OCI-LY7 (cell line): ENCODE results near the gene ACACB.

ENCODE experiments used
- EZH2phosphoT487 ChIP-seq: fragments of 200-600 bp; sonication (generic); IDR thresholded peaks from 2 replicates; pipeline ENCODE4 v1.6.1; 2018; ENCODE audit warnings: low read depth, borderline replicate concordance, mild to moderate bottlenecking, mixed run types, antibody characterized with exemption, low read length, moderate library complexity, mixed read lengths
- TF ChIP-seq, protein P1 (sequence below): fragments of 200-600 bp; sonication (generic); conservative IDR thresholded peaks from 2 replicates; pipeline ENCODE4 v1.5.1; 2014; ENCODE audit warnings: mild to moderate bottlenecking, antibody characterized with exemption, low read length, moderate library complexity, mixed read lengths

- TF ChIP-seq, protein P1, sequence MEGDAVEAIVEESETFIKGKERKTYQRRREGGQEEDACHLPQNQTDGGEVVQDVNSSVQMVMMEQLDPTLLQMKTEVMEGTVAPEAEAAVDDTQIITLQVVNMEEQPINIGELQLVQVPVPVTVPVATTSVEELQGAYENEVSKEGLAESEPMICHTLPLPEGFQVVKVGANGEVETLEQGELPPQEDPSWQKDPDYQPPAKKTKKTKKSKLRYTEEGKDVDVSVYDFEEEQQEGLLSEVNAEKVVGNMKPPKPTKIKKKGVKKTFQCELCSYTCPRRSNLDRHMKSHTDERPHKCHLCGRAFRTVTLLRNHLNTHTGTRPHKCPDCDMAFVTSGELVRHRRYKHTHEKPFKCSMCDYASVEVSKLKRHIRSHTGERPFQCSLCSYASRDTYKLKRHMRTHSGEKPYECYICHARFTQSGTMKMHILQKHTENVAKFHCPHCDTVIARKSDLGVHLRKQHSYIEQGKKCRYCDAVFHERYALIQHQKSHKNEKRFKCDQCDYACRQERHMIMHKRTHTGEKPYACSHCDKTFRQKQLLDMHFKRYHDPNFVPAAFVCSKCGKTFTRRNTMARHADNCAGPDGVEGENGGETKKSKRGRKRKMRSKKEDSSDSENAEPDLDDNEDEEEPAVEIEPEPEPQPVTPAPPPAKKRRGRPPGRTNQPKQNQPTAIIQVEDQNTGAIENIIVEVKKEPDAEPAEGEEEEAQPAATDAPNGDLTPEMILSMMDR = no peak
- no peak for TF ChIP-seq EZH2phosphoT487
Measured at GRCh38 chr12:109288571-109288970, 172.2 kb downstream of the ACACB start.
